Amygdala (tissue), 56 donors: ENCODE measurements around the gene GPRIN2.
"Not testable (repeated sequence)": the region's sequence is repeated elsewhere in the genome, so short reads cannot be mapped to it uniquely, and the experiment has no call there.

Experiments
- DNase-seq, 56 donors: peaks; one replicate each; lab custom pipeline; 2025; lab: John Stamatoyannopoulos, UW

GPRIN2 gene

GRCh38 chr10:46538717-46539426, 17.6 kb downstream of the GPRIN2 start:
- no peak for DNase-seq

DNA sequence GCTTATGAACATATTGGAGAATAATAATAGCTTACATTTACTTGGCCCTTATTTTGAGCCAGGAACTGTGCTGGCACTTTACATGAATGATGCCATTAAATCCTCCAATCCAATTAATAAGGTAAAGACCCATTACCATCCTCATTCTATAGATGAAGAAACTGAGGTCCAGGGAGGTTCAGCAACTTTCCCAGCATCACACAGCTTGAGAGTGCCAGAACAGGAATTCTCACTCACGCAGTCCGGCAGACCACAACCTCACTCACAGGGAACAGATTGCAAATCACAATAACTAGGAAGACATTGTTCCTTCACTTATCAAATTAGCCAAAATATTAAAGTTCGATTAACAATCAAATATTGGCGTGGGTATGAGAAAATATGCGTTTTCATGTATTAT, 18.3 kb downstream of the GPRIN2 start:
- no peak for DNase-seq

DNA sequence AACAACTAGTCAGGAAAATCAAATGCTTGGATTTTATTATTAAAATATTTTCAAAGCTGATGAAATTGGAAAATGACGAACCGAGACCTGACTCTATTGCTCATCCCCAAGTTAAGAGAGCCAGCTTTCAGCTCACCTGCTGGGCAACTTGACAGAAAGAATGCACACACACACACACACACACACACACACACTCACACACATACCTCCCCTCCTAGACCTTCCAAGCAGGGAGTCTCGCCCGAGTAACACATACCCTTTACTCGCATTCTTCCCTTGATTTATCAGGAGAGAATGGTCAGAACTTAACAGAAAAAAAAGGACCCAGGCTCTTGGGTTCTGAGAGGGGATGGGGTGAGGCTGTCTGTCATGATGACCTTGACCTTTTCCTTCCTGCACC, 19.1 kb downstream of the GPRIN2 start:
- no peak for DNase-seq

GRCh38 chr10:46536781-46537180, 19.7 kb downstream of the GPRIN2 start:
- DNase-seq, result no peak

DNA sequence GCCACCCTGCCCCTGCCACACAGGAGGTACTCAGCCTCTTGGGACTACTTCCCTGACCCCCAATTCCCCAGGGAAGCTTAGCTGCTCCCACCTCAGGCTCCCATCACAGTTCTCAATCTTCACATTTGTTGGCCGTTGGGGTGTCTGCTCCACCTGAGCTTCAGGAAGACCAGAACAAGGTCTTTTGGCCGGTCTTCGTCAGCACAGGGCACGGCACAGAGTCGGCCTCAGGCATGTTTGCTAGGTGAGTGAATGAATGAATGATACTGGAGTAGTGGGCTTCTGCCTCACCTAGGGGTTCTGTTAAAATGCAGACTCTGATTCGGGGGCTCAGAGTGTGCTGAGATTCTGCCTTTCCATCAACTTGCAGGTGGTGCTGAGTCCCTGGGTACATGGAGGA, 20.3 kb downstream of the GPRIN2 start:
- no peak for DNase-seq

DNA sequence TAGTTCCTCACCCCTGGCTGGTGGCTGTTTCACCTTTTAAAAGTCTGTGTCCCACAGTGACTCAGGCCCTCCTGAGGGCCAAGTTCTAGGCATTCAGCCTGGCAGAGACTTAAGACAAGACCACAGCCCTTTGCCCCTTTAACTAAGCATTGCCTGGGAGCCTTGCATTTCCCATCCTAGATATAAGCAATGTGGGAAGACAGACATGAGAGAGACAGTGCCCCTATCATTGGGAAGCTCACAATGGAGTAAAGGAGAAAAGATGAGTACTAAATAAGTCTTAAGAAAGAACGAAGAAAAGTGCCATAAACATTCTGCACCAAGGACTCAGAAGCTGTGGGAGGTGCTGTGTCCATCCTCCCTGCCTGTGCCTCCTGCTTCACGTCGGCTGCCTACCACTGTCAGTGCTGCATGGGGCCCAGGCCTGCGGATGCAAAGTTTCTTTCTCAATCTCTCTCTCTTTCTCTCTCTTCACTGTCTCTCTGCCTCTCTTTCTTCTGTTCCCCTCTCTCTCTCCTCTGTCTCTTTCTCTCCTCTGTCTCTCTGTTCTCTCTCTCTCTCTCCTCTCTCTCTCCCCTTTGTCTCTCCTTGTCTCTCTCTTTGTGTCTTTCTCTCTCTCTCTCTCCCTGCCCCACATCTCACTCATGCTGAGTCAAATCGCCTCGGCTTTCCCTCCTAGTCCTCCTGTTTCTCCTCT, 21.5 kb downstream of the GPRIN2 start:
- no peak for DNase-seq

GRCh38 chr10:46532256-46532655, 24.2 kb downstream of the GPRIN2 start:
- not testable (repeated sequence) for DNase-seq

DNA sequence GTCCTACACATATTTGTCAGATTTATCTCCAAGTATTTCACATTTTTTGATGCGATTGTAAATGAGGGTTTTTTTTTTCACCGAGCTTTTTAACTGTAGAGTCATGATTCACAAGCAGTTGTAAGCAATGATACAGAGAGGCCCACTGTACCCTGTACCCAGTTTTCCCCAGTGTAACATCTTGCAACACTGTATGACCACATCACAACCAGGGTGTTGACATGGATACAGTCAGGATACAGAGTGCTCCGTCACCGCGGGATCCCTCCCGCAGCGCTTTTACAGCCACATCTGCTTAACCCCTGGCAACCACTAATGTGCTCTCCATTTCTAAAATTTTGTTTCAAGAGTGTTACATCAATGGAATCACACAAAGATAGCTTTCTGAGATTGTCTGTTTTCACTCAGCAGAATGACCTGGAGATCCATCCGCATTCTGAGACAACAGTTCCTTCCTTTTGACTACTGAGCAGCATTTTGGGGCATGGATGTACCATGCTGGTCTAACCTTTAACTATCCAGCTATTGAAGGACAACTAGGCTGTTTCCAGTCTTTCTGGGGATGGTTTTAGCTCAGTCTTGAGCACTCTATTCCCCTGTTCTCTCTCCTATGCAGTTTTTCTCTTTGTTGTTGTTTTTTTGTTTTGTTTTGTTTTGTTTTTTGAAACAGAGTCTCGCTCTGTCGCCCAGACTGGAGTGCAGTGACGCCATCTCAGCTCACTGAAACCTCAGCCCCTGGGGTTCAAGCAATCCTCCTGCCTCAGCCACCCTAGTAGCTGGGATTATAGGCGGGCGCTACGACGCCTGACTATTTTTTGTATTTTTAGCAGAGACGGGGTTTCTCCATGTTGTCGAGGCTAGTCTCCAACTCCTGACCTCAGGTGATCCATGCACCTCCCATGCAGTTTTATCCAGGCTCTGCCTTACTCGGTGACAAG, 25.9 kb downstream of the GPRIN2 start:
- DNase-seq, result no peak

GRCh38 chr10:46529742-46530141, 26.7 kb downstream of the GPRIN2 start:
- DNase-seq, result not testable (repeated sequence)

DNA sequence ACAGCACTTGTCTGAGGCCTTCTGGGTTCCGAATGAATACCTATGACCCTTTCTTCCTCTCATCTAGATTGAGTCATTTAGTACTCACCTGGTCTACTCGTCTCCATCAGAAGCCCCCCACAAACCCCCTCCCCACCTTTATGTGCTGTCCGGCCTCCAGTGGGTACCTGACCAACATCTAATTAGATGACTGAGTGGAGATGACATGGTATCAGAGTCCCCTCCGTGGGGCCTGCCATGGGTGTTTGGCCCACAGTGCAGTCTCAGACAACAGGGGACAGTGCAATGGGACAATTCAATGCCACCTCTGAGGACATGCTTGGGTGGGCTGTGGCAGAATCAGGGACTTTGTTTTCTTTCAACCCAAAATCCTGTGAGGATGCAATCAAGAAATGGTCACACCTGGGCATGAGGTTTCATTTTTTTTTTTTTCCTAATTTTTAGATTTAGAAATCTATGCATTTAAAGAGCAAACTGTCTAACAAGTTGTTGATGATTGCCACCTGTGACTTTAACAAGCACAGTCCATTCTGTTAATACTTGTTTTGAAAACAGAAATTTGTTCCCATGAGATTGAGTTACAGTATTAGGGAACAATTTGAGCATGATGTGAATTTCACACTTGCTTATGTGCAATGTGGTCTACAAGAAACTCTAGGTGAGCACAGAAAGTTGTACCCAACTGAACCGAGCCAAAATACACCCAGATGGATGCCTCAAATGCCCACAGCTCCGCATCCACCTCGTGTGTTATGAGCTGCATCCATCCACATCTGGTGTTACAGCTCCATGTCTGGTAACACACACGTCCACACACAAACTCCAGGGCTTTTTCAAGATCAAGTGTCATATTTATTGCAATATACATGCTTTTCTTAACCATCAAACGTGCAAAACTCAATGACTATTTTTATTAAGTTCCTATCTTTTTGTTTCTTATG, 27.5 kb downstream of the GPRIN2 start:
- DNase-seq, result no peak

- no peak for DNase-seq
These were observed 28.2 kb downstream of the GPRIN2 start for GRCh38 chr10:46528171-46528671.

- no peak for DNase-seq
These were observed 29.1 kb downstream of the GPRIN2 start for GRCh38 chr10:46527241-46527811.

- no peak for DNase-seq
These were observed 29.8 kb downstream of the GPRIN2 start for GRCh38 chr10:46526682-46527038.

GRCh38 chr10:46525824-46526681, 30.4 kb downstream of the GPRIN2 start:
- DNase-seq, result no peak

DNA sequence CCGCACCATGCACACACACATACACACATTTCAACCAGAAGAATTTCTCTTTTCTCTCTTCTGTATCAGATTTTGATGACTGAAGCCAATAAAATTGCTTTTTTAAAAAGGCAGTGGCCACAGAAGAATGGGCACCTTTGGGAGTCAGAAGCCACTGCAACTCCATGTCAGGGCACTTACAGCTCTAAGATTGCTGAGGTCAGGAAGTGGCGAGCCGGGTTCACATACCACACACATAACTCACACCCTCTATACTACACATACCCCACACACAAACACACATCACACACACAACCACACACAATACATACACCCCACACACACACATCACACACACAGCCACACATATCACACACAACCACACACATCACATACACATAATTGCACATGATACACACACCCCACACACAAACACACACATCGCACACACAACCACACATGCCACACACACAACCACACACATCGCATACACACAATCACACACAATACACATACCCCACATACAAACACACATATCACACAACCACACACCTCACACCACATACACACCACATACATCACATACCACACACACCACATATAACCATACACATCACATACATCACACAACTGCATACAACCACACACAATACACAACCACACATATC, 31.2 kb downstream of the GPRIN2 start:
- no peak for DNase-seq

- no peak for DNase-seq
These were observed 31.8 kb downstream of the GPRIN2 start for GRCh38 chr10:46524472-46525176.

GRCh38 chr10:46523962-46524471, 32.4 kb downstream of the GPRIN2 start:
- no peak for DNase-seq
